Measurements from ENCODE around the gene B4GALNT1. TPM values are rescaled to one million over a fixed set of nuclear protein-coding genes. Genes with fewer than 3 reads are reported as not detected.

The B4GALNT1 gene
- total RNA-seq, 4 donors from 2014 or later: 0.19 to 1.7 (median 0.26) TPM

DNA sequence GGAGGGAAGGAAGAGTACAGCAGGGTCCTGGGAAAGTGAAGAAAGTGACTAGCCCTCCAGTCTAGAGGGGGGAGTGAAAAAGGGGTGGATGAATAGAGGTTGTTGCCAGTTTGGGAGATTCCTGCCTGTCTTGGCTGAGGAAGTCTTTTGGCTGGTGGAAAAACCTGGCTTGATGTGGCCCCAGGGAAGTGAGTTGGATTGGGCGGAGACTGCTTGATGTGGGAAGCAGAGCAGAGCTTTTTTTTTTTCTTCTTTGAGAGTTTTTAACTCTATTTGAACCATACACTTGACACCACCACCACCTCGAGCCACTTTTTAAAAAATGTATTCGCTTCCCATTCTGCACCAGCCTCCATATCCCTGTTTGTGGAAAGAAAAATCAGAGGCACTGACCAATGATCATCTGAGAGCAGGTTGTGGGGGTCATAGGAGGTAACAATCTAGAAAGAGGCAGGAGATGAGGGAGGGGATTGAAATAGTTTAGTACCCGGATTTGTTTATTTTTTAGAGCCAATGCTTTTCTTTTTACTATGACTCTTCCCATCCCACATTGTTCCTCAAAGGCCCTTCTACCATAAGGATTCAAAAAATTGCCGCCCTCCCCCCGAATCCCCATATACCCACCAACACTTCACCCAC, 29.1 kb downstream of the B4GALNT1 start:
- DNase-seq (ENCODE audit: low spot score in 2 of 2): peak in 1 of 2 donors; percentile 48
- intact Hi-C loops (cut with DNase I; ENCODE audit: low total_unique reads): no loop called here

DNA sequence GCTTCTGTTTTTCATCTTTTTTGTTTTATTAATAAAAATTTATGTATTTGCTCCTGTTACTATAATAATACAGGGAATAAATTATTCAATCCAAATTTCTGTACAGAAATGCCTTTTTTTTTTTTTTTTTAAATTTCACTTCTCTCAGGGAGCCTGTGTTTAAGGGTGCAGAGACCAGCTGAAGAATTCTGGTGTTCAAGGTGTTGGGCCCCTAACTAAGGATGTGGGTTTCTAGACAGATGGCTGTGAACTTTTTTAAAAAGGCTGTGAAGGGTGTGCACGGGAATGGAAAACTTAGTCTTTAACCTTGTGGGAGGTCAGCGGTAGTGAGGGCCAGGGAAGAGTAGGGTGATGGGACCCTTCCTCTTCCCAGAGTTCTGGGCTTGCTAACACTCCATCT, 29.7 kb downstream of the B4GALNT1 start:
- no peak overlapping the region for H3K4me3 ChIP-seq (ENCODE audit: low read depth, poor library complexity, severe bottlenecking)
- 52% methylated on average over 2 of the region's 2 CpGs for WGBS, 2 donors
- TF ChIP-seq POLR2A (IDR thresholded peaks at IDR 0.05): no peak
- TF ChIP-seq, protein P1, sequence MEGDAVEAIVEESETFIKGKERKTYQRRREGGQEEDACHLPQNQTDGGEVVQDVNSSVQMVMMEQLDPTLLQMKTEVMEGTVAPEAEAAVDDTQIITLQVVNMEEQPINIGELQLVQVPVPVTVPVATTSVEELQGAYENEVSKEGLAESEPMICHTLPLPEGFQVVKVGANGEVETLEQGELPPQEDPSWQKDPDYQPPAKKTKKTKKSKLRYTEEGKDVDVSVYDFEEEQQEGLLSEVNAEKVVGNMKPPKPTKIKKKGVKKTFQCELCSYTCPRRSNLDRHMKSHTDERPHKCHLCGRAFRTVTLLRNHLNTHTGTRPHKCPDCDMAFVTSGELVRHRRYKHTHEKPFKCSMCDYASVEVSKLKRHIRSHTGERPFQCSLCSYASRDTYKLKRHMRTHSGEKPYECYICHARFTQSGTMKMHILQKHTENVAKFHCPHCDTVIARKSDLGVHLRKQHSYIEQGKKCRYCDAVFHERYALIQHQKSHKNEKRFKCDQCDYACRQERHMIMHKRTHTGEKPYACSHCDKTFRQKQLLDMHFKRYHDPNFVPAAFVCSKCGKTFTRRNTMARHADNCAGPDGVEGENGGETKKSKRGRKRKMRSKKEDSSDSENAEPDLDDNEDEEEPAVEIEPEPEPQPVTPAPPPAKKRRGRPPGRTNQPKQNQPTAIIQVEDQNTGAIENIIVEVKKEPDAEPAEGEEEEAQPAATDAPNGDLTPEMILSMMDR (IDR thresholded peaks at IDR 0.05): no peak
- intact Hi-C loops (cut with DNase I; ENCODE audit: low total_unique reads): no loop called here
- DNase-seq (ENCODE audit: low spot score in 2 of 2): no peak

More for the DNA sequence above, 29.1 kb downstream of the B4GALNT1 start:
- TF ChIP-seq, protein P1 (IDR thresholded peaks at IDR 0.05): no peak
- WGBS, 2 donors: 12 to 14% methylated on average over 6 of the region's 6 CpGs
- no peak overlapping the region for H3K4me3 ChIP-seq (ENCODE audit: low read depth, poor library complexity, severe bottlenecking)

DNA sequence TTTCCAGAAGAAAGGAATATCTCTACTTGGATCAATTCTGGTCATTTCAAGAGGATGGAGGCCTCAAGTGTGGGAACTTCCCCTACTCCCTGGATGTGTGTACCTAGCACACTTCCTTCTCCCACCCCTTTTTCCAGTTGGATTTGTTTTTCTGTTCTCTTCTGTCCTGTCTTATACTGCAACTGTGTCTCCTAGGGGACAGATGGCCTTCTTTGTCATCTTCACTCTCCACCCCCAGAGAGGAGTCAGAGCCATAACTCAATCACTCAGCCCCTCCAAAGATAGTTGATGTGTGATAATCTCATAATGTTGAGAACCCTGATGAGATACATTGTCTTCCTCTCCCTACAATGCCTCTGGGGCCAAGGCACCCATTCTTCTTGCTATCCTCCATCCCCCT, 30.5 kb downstream of the B4GALNT1 start:
- DNase-seq (ENCODE audit: low spot score in 2 of 2): no peak
- intact Hi-C loops (cut with DNase I; ENCODE audit: low total_unique reads): no loop called here
- no peak overlapping the region for H3K4me3 ChIP-seq (ENCODE audit: low read depth, poor library complexity, severe bottlenecking)
- TF ChIP-seq POLR2A (IDR thresholded peaks at IDR 0.05): no peak
- TF ChIP-seq, protein P1 (IDR thresholded peaks at IDR 0.05): no peak

DNA sequence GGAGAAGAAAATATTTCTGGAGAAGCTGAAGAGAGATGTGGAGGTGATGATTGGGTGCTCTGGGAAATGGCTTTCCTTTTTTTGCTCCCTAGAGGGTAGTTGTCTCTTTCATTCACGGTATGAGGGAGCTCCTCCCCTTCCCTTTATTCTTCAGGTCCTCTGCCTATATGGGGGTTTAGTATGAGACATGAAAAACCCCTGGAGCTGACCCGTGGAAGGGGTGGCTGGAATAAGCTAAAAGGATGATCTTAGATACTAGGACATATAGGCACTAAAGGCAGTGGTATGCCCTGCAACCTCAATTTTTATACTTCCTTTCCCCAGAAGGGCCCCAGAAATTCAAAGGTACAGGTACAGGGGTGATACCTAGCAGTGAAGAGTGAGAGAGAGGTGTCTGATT, 32.6 kb downstream of the B4GALNT1 start:
- no peak for TF ChIP-seq POLR2A (IDR thresholded peaks at IDR 0.05)
- TF ChIP-seq, protein P1 (IDR thresholded peaks at IDR 0.05): no peak
- no peak for DNase-seq (ENCODE audit: low spot score in 2 of 2)
- H3K4me3 ChIP-seq (ENCODE audit: low read depth, poor library complexity, severe bottlenecking): no peak overlapping the region
- WGBS, 2 donors: 58 to 65% methylated on average over 2 of the region's 2 CpGs
- intact Hi-C loops (cut with DNase I; ENCODE audit: low total_unique reads): no loop called here

DNA sequence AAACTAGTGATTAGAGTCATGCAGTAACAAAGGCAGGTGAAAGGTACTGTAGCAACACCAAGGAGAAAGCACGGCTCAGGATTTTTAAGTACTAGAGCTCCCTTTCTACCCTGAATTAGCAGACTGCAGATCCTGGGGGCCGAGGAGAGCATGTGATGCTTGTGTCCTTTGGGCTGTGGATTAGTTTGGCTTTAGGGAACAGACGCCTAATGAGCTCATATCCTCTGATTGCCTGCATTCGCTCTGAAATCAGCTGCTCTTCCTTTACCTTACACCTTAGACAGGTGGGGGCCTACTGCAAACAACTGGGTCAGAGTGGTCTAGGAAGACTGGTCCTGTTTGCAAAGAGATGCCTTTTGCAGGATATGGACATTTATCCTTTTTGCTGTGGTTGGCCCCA, 39.8 kb downstream of the B4GALNT1 start:
- intact Hi-C loops (cut with DNase I; ENCODE audit: low total_unique reads): no loop called here
- WGBS, 2 donors: 75 to 87% methylated on average over 4 of the region's 4 CpGs
- H3K4me3 ChIP-seq (ENCODE audit: low read depth, poor library complexity, severe bottlenecking): no peak overlapping the region
- no peak for DNase-seq (ENCODE audit: low spot score in 2 of 2)
- no peak for TF ChIP-seq POLR2A (IDR thresholded peaks at IDR 0.05)
- TF ChIP-seq, protein P1 (IDR thresholded peaks at IDR 0.05): no peak

DNA sequence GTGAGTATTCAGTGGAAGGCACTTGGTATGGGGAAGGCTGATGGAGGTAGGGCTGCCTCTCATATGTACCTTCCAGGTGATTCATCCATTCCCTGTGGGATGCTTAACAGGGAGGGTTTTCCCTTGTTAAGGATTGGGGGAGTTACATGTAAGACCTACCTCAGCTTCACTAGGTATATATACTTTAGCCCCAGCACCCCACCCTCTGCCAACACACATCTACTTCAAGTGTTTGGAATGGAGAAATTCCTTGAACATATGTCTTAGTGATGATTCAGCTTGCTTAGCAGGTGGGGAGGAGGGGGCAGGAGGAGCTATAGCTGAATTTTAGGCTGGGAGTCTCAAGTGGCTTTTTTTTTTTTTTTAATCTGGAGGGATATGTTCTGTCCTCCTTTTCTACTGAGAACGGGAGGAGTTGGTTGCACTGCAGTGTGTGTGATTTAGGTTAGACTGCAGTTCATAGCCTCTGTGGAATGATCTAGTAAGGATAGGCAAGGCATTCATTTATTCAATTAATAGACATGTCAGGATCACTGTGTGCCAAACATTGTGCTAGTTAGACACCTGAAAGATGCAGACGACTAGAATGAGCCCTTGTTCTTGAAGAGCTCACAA, 40.3 kb downstream of the B4GALNT1 start:
- no peak for DNase-seq (ENCODE audit: low spot score in 2 of 2)
- WGBS, 2 donors: 58 to 64% methylated on average over 2 of the region's 2 CpGs
- intact Hi-C loops (cut with DNase I; ENCODE audit: low total_unique reads): no loop called here
- no peak overlapping the region for H3K4me3 ChIP-seq (ENCODE audit: low read depth, poor library complexity, severe bottlenecking)
- TF ChIP-seq, protein P1 (IDR thresholded peaks at IDR 0.05): no peak
- no peak for TF ChIP-seq POLR2A (IDR thresholded peaks at IDR 0.05)
